HEK293T (cell line): ENCODE measurements around the gene MARK2.
A peak's percentile ranks its signal among the peaks of the same experiment; 100 is the strongest.

ENCODE experiments used
- CTCF ChIA-PET: fragments of 350-600 bp; formaldehyde crosslinking; extraction: SDS; loops from one replicate; lab custom pipeline; 2021; ENCODE audit warnings: antibody characterized with exemption, inconsistent platforms; lab: Yijun Ruan, JAX
- POLR2A ChIA-PET: fragments of 350-600 bp; formaldehyde crosslinking; extraction: SDS; loops from one replicate; lab custom pipeline; 2020; ENCODE audit warnings: antibody characterized with exemption, inconsistent platforms; lab: Yijun Ruan, JAX
- DNase-seq: peaks from one replicate; pipeline ENCODE4 v3.0.0; 2012; ENCODE audit warnings: mixed read lengths; ENCODE audit errors: extremely low spot score
- ARNT ChIP-seq: fragments of 450-650 bp; IDR thresholded peaks from 2 replicates; pipeline ENCODE4 v1.6.1; 2017; ENCODE audit warnings: mild to moderate bottlenecking
- BHLHE40 ChIP-seq: fragments of 450-650 bp; IDR thresholded peaks from 2 replicates; pipeline ENCODE4 v1.6.1; 2016; ENCODE audit warnings: mild to moderate bottlenecking, moderate library complexity, borderline replicate concordance
- CTBP1 ChIP-seq: fragments of 450-650 bp; IDR thresholded peaks from 2 replicates; pipeline ENCODE4 v1.6.1; 2016; ENCODE audit warnings: borderline replicate concordance
- ELF4 ChIP-seq: fragments of 450-650 bp; IDR thresholded peaks from 2 replicates; pipeline ENCODE4 v1.6.1; 2017; ENCODE audit warnings: antibody characterized with exemption
- FOXA1 ChIP-seq: fragments of 450-650 bp; IDR thresholded peaks from 2 replicates; pipeline ENCODE4 v1.6.1; 2016; ENCODE audit warnings: mild to moderate bottlenecking
- FOXK2 ChIP-seq: fragments of 450-650 bp; IDR thresholded peaks from 2 replicates; pipeline ENCODE4 v1.6.1; 2016; ENCODE audit warnings: mild to moderate bottlenecking
- FOXM1 ChIP-seq: fragments of 450-650 bp; IDR thresholded peaks from 2 replicates; pipeline ENCODE4 v1.6.1; 2017; ENCODE audit warnings: mild to moderate bottlenecking, borderline replicate concordance
- HDGF ChIP-seq: fragments of 450-650 bp; IDR thresholded peaks from 2 replicates; pipeline ENCODE4 v1.6.1; 2017; ENCODE audit warnings: antibody characterized with exemption, borderline replicate concordance
- L3MBTL2 ChIP-seq: fragments of 450-650 bp; conservative IDR thresholded peaks from 2 replicates; pipeline ENCODE4 v1.6.1; 2016; ENCODE audit warnings: mild to moderate bottlenecking
- LEF1 ChIP-seq: fragments of 450-650 bp; IDR thresholded peaks from 2 replicates; pipeline ENCODE4 v1.6.1; 2017; ENCODE audit warnings: mild to moderate bottlenecking, borderline replicate concordance
- NFRKB ChIP-seq: fragments of 450-650 bp; IDR thresholded peaks from 2 replicates; pipeline ENCODE4 v1.6.1; 2016; ENCODE audit warnings: mild to moderate bottlenecking, moderate library complexity
- SP1 ChIP-seq: fragments of 450-650 bp; IDR thresholded peaks from 2 replicates; pipeline ENCODE4 v1.6.1; 2017
- SUZ12 ChIP-seq: fragments of 450-650 bp; IDR thresholded peaks from 2 replicates; pipeline ENCODE4 v1.6.1; 2016; ENCODE audit warnings: mild to moderate bottlenecking
- TARDBP ChIP-seq: fragments of 450-650 bp; IDR thresholded peaks from 2 replicates; pipeline ENCODE4 v1.6.1; 2016
- ZNF384 ChIP-seq: fragments of 450-650 bp; IDR thresholded peaks from 2 replicates; pipeline ENCODE4 v1.6.1; 2016
- TF ChIP-seq, protein P1 (sequence below): fragments of 450-650 bp; IDR thresholded peaks from 2 replicates; pipeline ENCODE4 v1.6.1; 2016

The MARK2 gene

DNA sequence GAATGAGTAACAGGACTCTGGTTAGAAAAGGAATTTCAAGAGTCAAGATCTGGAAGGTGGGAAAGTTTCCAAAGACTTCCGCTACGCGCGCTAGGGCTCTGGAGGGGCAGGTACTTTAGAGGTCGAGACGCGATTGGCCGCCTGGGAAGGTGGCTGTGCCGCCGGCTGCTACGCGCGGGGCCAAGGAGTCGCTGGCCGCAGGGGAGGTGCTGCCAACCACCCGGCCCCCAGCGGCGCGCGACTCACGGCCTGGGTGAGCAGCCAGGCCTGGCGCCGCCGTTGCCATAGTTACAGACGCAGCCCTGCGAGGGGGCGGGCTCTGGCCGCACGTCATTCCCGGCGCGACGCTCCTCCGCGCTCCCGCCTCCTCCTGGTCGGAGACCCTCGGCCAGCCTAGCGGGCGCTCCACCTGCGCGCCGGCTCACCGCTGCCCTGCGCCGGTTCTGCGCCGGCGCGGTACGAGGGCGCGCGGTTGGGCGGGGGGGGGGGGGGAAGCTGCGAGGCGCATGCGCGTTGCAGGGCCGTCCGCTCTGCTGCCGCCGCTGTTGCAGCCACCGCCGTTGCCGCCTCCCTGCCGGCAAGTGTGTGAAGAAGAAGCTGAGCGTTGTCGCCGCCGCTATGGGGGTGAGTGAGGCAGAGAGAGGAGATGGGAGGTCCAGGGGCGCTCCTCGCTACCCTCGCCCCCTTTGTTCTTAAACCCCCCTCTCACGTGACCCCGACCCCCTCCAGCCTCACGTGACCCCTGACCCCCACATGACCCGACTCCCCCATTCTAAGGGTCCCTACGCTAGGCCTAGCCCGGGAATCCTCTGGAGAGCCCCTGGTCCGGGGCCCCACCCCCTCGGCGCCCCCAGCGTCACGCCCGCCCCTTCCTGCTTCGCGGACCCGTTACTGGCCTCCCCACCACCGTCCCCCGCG lies 99.8 kb downstream of the MARK2 start, which contains the start of gene NAA40:
NAA40 (plus strand) TSS at position 524 of the 918 bp plus-strand sequence; CDS start at position 619, 95 bp downstream.
- CTCF ChIA-PET, result interaction anchor here (1.0 kb wide), 1 partner anchor 21 kb away, joined by 3 read pairs; the partner anchor contains the start of gene RCOR2
- POLR2A ChIA-PET, result interaction anchor here (0.6 to 1.0 kb wide), 2 partner anchors 21 to 211 kb away, joined by 3 to 4 read pairs; partner anchors contain the start of gene RCOR2
- peak; percentile 99 for DNase-seq
- TF ChIP-seq LEF1 (no peak), L3MBTL2 (peak; percentile 54; the same call in 1 of the 2 replicates), FOXA1 (no peak), NFRKB (no peak), TARDBP (no peak), FOXK2 (no peak)

DNA sequence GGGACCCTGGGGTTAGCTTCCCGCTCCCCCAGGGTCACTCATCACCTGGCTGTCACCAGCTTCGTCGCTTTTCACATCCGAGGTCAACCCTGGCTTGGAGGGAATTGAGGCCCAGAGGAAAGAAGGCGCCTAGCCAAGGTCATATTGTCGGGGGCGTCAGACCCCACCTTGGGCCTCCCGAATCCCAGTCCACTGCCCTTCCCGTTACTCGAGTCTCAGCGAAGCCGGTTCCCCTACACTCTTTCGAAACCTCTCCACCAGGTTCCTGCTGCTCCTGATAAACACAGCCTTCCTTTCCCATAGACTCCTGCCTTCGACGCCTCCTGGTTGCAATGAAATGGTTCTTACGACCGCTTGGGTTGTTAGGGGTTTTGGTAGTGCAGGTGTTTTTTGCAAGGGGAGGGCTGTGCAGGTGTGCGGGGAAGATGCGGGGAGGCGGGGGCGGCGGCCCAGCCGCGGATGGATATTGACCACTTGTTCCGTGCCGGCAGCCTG lies 100.5 kb downstream of the MARK2 start:
- POLR2A ChIA-PET, result interaction anchor here (1.0 kb wide), 1 partner anchor 22 kb away, joined by 4 read pairs; the partner anchor contains the start of gene RCOR2
- no peak for DNase-seq
- no peak for TF ChIP-seq FOXM1
- TF ChIP-seq L3MBTL2, result peak; percentile 43
- no peak for TF ChIP-seq BHLHE40
- CTCF ChIA-PET, result no interaction called here

DNA sequence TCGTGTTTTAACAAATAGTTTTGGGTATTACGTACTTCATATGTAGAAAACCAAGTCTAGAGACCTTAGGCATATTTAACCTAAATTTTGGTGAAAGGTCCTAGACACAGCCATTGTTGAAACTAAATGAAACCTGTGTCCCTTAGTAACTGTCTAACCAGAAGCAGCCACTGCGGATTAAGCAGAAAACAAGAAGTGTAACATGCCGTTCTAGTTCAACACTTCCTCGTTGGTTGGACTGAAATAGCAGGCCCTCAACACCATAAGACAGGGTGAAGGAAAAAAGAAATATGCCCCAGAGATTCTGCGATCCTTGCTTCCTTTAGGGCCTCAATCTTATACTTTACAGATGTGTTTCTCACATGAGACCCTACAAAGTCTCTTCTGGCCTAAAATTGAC lies 101.9 kb downstream of the MARK2 start:
- DNase-seq, result no peak
- POLR2A ChIA-PET, result no interaction called here
- CTCF ChIA-PET, result no interaction called here
- TF ChIP-seq SP1 (no peak), CTBP1 (no peak)

DNA sequence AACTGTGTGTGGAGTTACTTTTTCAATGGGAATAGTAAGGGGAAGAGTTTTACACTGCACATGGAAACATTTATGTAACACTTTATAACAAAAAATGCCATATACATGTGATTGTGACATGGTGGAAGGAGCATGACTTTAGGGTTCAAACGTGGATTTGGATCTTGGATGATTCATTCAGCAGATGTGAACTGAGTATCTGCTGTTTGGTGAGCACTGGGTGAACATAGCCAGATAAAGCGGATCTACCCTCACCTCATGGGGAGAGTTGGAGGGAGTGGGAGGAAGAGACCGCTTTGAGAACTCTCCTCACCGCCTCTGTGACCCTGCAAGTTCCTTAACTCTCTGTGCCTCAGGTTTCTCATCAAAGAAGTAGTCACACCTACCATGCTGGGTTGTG lies 103.0 kb downstream of the MARK2 start:
- no peak for DNase-seq
- ChIA-PET CTCF (interaction anchor here (0.6 kb wide), 1 partner anchor 29 kb away, joined by 9 read pairs; no protein-coding TSS in a partner anchor), POLR2A (no interaction called here)
- TF ChIP-seq BHLHE40 (no peak), NFRKB (no peak), FOXM1 (no peak), FOXK2 (no peak), FOXA1 (no peak), HDGF (no peak), SUZ12 (no peak), CTBP1 (no peak), LEF1 (no peak), SP1 (no peak), ARNT (no peak), TARDBP (no peak), ZNF384 (no peak), ELF4 (no peak)
- TF ChIP-seq, protein P1, sequence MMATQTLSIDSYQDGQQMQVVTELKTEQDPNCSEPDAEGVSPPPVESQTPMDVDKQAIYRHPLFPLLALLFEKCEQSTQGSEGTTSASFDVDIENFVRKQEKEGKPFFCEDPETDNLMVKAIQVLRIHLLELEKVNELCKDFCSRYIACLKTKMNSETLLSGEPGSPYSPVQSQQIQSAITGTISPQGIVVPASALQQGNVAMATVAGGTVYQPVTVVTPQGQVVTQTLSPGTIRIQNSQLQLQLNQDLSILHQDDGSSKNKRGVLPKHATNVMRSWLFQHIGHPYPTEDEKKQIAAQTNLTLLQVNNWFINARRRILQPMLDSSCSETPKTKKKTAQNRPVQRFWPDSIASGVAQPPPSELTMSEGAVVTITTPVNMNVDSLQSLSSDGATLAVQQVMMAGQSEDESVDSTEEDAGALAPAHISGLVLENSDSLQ, result no peak

DNA sequence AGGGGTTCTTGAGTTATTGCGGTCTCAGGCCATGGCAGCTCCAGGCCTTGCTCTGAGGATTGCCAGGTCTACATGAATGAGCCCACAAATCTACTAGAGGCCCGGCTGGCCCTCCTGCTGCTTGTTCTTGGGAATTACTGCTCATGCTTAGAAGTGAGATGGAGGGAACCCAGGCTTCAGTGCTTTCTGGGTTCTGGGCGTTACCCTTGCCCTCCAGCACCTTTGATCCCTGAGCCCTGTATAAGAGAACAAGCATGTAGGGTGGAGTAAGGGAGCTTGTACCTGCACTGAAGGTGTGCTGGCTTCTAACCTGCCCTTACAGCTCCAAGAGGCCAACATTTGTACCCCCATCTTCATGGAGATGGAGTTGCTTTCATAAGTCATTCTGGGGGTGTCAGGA lies 103.9 kb downstream of the MARK2 start:
- CTCF ChIA-PET, result no interaction called here
- DNase-seq, result no peak
- TF ChIP-seq LEF1, result no peak
- TF ChIP-seq TARDBP, result no peak
- no peak for TF ChIP-seq SP1
- TF ChIP-seq BHLHE40, result no peak
- no peak for TF ChIP-seq ZNF384
- POLR2A ChIA-PET, result interaction anchor here (0.6 to 0.9 kb wide), 2 partner anchors 28 to 104 kb away, joined by 3 read pairs; partner anchors contain the start of gene MARK2

DNA sequence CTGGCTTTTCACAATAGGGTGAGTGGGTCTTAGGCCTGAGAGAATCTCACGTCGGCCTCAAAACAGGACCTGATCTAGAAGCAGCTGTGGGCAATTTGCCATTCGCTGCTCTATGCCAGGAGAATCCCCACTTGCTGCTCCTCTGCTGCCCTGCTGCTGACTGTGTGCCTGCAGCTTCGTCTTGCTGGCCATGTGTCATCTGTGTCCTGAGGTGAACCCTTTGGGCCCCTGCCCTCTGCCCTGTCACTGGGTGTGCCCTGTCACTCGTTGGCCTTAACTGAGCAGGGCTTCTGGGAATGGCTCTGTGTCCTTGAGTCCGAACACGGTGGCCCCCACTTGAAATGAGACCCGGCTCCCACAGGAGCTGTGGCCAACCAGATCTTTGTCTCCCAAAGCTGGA lies 106.1 kb downstream of the MARK2 start:
- POLR2A ChIA-PET, result interaction anchor here (1.0 to 1.9 kb wide), 4 partner anchors 28 to 115 kb away, joined by 3 to 10 read pairs (median 5); partner anchors contain the start of genes COX8A and RCOR2
- TF ChIP-seq TARDBP (no peak), ARNT (no peak), BHLHE40 (no peak), NFRKB (no peak), SUZ12 (no peak), SP1 (no peak), ZNF384 (no peak)
- CTCF ChIA-PET, result interaction anchor here (0.8 to 2.3 kb wide), 6 partner anchors 11 to 176 kb away, joined by 3 to 17 read pairs (median 6); partner anchors contain the start of genes MARK2 and ZFTA
- no peak for DNase-seq

DNA sequence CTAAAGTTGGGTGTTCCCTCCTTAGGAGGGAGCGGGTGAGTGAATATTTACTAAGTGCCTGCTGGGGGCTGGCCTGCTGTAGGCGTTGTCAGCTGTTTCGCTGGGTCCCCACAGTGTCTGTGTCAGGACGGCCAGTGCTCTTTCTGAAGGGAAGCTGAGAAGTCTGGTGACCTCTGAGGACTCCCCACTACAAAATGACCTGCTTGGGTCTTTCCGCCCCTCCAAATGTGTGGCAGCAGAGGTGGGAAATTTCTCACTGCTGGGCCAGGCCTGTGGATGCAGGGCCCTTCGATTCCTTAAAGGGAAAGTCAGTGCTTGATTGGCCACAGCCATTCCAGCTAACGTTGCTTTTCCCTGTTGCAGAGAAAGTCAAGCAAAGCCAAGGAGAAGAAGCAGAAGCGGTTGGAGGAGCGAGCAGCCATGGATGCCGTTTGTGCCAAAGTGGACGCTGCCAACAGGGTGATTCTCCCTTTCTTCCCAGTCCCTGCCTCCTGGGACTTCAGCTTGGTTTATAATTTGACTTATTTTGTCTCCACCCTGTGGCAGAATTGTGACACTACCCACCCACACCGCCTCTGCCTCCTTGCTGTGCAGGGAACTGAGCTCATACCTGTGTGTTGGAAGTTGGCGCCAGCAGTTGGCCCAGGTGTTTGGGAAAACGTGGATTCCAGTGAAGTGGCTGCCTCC lies 106.7 kb downstream of the MARK2 start:
- POLR2A ChIA-PET, result interaction anchor here (0.7 to 1.9 kb wide), 4 partner anchors 13 to 115 kb away, joined by 3 to 10 read pairs (median 6); partner anchors contain the start of genes COX8A and RCOR2
- CTCF ChIA-PET, result interaction anchor here (0.6 to 2.3 kb wide), 20 partner anchors 10 to 466 kb away, joined by 3 to 17 read pairs (median 4); partner anchors contain the start of genes COX8A, MARK2, RCOR2 and ZFTA
- TF ChIP-seq TARDBP, result no peak
- TF ChIP-seq HDGF, result no peak
- TF ChIP-seq SUZ12, result no peak
- TF ChIP-seq ZNF384, result no peak
- no peak for TF ChIP-seq ARNT
- no peak for TF ChIP-seq FOXM1
- TF ChIP-seq LEF1, result no peak
- DNase-seq, result peak; percentile 71
